GM20431 (cell line): ENCODE measurements around the gene CLEC20A.

Source experiments
- in situ Hi-C: fragments of 300-500 bp; cut with MseI, MboI; formaldehyde crosslinking; loops from one replicate; pipeline ENCODE4 v1.15.0; 2020; ENCODE audit warnings: low sequenced_read_pairs; ENCODE audit not compliant: unreplicated experiment

Gene CLEC20A

DNA sequence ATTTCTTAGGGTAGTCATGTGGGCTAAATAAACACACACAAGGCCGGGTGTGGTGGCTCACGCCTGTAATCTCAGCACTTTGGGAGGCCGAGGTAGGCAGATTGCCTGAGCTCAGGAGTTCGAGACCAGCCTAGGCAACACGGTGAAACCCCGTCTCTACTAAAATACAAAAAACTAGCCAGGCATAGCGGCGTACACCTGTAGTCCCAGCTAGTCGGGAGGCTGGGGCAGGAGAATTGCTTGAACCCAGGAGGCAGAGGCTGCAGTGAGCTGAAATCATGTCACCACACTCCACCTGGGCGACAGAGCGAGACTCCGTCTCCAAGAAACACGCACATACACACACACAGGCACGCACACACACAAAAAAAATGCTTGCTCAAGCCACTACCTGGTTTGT lies 6.6 kb upstream of the CLEC20A start:
- in situ Hi-C loops: loop anchor here (25.0 kb wide), 1 partner anchor 191 kb away; no protein-coding TSS in a partner anchor

DNA sequence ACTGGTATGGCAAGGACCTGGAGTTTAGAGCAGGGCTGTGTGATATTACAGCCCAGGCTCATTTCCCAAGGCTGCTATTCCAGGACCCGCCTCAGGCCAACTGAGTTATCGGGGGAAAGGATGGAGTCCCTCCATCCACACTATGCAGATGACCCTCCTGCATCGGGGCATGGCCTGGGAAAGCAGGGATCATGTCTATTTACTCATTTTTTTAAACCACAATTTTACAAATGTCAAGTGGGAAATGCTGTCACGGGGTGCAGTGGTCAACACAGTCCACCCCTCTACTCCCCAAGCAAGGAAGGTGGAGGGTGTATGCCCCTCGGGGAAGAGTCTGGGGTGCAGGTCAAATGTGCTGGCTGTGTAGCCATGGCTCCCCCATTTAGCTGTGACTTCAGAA lies 6.1 kb upstream of the CLEC20A start:
- in situ Hi-C loops: loop anchor here (25.0 kb wide), 1 partner anchor 191 kb away; no protein-coding TSS in a partner anchor

- in situ Hi-C loops: loop anchor here (25.0 kb wide), 1 partner anchor 190 kb away; no protein-coding TSS in a partner anchor
Observed at GRCh38 chr1:178502330-178502714, 5.6 kb upstream of the CLEC20A start.

- in situ Hi-C loops: loop anchor here (25.0 kb wide), 1 partner anchor 190 kb away; no protein-coding TSS in a partner anchor
Observed at GRCh38 chr1:178501705-178502329, 5.1 kb upstream of the CLEC20A start.

- in situ Hi-C loops: loop anchor here (25.0 kb wide), 1 partner anchor 189 kb away; no protein-coding TSS in a partner anchor
Observed at GRCh38 chr1:178500936-178501554, 4.3 kb upstream of the CLEC20A start.

DNA sequence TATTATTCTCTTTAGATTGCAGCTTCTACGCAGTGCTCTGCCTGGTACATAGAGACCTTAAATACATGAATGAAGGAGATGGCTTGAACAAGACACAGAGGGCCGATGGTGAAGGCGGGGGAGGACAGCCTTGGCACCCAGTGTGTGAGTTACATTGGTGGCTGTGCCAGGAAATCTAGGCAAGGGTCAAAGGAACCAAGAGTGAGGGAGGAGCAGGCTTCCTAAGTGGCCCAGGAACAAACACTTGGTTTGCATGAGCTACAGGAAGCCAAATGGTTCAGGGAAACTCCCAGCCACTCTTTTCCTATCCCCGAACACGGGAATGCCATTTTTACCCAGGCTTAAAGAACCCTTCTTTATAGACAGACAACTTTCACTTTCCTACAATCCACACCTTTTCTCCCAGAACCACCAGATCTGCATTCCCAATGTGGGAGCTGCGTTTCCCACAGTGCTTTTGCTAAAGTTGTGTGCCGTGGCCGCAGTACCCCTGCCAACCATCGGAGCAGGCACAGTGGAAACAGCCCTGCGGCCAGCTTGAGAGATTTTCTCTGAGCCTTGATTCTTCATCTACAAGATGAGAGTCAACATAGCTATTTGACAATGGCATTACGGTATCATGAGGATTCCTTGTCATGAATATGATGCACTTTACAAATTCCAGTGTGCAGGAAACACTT lies 3.5 kb upstream of the CLEC20A start:
- in situ Hi-C loops: loop anchor here (25.0 kb wide), 1 partner anchor 188 kb away; no protein-coding TSS in a partner anchor

DNA sequence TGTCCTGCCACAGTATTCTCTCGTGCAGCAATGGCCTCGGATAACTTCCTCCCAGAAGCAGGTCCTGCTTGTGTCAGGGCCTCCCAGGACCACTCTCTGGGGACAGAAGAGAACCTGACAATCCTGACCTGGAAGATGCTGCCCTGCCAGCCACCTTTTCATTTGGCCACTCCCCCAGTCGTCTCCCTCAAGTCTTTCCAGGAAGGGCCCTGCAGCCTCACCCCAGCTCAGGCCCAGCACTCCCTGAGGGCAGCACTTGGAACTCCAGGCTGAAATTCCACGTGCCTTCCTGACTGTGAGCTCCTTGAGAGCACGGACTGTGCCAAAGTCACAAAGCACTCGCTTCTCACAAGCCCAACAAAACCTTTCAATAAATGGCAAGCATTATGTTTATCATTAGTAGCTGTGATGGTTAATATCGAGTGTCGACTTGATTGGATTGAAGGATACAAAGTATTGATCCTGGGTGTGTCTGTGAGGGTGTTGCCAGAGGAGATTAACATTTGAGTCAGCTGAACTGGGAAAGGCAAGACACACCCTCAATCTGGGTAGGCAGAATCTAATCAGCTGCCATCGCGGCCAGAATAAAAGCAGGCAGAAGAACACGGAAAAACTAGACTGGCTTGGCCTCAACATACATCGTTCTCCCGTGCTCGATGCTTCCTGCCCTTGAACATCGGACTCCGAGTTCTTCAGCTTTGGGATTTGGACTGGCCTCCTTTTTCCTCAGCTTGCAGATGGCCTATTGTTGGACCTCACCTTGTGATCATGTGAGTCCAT lies 2.3 kb upstream of the CLEC20A start:
- in situ Hi-C loops: no loop called here

DNA sequence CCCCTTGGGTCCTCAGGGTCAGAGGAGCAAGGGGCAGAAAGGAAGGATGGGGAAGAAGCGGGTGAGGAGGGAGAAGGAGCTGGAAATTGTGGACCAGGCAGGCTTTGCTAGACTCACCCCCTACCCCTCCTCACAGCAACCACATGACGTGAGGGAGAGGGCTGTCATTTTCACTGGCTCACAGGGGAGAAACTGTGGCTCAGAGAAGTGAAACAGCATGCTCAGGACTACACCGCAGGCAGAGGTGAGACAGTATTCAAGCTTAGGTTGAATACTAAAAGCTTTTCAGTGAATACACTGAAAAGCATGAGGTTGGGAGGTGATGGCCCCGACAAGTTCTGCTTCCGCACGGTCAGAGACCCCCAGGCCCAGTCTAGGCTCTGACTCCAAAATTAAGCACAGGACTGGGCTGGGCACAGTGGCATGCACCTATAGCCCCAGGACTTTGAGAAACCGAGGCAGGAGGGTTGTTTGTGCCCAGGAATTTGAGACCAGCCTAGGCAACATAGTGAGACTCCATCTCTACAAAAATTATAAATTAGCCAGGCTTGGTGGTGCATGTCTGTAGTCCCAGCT lies 1.2 kb upstream of the CLEC20A start:
- in situ Hi-C loops: no loop called here

- in situ Hi-C loops: no loop called here
Observed at GRCh38 chr1:178495741-178496409, 889 bp downstream of the CLEC20A start.

DNA sequence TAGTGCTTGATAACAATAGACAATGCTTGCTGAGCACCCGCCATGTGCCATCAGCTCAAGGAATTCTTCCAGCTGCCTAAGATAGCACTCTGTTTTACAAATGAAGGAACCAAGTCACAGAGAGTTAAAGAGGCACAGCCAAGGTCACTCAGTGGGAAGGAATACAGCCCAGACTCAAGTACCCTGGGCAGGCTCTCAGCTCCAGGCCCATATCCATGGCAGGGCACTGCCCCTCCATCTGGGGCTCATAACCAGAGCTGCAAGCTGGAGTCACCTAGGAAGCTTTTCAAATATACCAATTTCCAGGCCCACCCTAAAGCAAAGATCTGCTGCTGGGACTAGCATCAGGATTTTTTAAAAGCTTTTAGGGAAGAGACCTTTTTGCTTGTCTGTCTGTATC lies 1.6 kb downstream of the CLEC20A start:
- in situ Hi-C loops: no loop called here

DNA sequence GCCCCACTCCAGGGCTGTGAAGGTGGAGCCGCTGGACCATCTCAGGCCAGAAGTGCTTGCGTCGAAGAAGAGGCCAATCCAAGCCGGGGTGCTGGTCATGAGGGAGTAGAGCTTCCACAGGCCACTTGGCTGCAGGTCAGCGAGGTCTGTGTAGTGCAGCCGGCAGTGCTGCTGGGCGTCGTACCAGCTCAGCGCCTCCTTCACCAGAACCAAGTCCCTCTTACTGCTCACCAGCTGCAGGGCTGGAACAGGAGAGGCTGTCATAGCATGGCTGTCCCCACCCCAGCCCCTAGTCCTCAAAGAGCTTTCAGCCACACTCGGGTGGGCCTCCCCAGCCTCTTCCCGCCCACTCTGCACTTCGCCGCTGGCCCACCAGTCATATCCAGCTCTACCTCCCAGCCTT lies 2.2 kb downstream of the CLEC20A start:
- in situ Hi-C loops: no loop called here

DNA sequence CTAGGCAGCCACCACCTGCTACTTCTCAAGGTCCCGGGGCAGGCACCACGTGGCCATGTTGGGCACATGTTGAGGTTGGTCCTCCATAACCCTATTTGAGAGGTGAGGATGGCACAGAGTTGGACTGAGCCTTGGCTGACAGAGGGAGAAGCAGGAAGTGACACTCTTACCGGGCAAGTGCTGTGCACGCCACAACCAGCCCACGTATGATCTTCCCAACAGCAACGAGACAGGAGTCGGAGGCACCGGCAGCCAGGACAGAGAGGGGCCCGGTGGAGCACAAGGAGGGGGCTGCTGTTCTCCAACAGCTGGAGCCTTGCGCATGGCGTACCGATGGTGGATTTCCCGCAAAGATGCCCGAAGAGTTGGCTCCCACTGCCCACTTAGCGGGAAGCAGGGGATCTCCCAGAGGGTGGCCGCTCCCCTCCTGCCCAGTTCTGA lies 3.4 kb downstream of the CLEC20A start:
- in situ Hi-C loops: no loop called here

DNA sequence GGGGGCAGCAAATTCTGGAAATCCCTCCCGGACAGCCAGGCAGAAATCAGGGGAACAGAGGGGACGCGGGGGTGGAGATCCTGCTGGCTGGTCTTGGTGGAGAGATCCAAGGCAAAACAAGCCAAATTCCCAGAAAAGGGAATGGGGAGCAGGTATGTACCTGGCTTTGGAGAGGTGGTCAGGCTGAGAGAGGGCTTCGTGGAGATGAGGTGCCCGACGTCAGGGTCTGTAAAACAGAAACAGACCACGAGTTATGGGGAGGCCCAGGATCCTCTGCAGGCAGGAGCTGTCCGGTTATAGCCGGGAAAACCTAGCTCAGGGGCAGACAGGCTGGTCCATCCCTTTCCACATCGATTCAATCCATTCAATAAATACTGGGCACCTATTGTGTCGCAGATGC lies 4.4 kb downstream of the CLEC20A start:
- in situ Hi-C loops: no loop called here

- in situ Hi-C loops: no loop called here
Observed at GRCh38 chr1:178491721-178492120, 5.0 kb downstream of the CLEC20A start.

DNA sequence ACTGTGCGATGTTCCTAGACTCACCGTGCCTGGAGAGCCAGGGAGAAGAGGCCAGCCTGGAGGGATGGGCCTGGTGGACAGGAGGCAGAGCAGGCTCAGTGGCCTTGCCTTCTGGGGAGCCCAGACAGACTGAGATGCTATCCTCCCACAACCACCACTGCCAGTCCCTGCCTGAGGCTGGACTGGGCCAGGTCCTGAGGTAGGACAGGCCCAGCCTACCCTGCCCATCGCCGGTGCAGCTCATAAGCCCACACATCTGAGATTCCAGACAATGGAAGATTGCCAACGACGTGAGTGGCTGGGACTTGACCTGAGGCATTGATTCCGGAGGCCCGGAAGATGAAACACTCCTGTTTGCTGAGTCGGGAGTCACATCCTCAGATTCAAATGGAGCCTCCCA lies 5.8 kb downstream of the CLEC20A start:
- in situ Hi-C loops: no loop called here

DNA sequence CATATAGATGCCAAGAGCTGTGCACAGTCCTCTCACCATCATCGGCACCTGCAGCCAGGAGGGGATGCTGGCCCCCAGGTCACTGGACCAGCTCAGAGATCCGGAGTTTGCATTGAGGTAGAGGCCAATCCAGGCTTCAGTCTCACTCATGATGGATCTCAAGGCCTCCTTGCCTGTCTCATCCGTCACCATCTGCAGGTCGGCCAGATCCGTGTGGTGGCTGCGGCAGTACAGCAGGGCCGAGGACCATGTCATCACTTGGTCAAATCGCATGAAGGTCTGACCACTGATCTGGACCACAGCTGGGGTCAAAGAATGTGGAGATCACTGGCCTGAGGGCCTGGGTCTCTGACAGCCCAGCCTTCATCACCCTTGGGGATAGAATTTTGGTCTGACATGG lies 6.6 kb downstream of the CLEC20A start:
- in situ Hi-C loops: no loop called here

- in situ Hi-C loops: no loop called here
Observed at GRCh38 chr1:178489399-178489798, 7.4 kb downstream of the CLEC20A start.

- in situ Hi-C loops: no loop called here
Observed at GRCh38 chr1:178488393-178488792, 8.4 kb downstream of the CLEC20A start.

DNA sequence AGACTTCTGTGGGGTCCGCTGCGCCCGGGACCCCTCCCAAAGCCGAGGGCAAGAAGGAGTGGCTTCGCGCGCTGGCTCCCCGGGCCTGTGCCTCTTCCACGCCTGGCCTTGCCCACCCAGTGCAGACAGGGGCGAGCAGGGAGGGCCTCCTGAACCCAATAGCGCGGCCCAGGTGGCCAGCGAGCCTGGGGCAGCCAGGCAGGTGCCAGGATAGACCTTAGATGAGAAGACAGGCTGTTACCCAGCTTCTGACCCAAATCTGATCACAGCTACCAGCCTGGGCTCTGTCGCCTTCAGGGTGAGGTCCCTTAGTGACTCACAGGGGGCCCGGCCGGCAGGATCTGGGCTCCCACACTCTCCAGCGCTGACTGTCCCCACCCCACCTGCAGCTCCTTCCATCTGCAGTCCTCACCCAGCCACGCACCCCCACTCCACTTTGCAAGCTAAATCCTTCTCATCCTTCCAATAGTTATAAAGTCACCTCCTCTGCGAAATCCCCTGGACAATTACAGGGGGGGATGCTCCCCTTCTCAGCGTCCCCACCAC lies 9.6 kb downstream of the CLEC20A start:
- in situ Hi-C loops: no loop called here
